CD4-positive, alpha-beta T cell treated with Interleukin-21 for 1 hour (primary cell): Measurements from ENCODE around the gene MXI1.
A peak's percentile ranks its signal among the peaks of the same experiment; 100 is the strongest.

Experiments
- DNase-seq: peaks from one replicate; pipeline ENCODE4 v3.0.0-alpha.2; 2020

Gene MXI1

DNA sequence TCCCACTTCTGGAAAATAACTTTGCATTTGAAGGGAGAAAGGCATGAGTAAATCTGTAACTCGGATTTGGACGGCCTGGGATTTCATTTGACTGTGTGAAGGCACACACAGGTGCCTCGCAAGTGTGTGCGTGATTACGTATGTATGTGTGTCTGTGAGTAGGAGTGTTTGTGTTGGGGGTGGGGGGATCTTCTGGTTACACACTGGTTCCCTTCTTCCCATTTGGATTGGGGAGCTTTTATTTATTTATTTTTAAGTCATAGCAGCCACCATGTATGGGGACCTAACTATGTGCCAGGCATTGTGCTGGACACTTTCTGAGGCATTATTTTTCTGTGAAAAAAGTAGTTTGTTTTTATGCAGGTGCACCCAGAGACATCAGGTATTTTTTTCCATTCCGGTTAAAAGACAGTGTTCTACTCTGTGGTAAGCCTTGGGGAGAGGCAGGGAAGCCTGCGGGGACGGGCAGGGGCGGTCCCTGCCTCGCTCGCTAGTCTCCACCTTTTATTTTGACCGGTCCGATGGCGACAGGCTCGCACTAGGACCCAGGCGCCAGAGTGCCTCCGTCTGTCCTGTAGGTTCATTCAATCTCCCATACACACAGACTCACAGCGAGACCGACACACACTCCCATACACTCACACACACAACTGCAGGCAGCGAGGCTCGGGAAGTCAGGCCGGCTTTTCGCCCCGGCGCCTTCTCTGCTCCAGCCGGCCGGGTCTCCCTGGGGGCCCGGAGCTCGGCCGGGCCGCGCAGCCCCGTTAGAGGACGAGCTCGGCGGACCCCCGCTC lies at the start of gene MXI1:
Gene MXI1, plus strand, starts transcription at position 595 of the 794 bp plus-strand sequence. CDS start 204 bp downstream, outside the sequence.
- peak; percentile 53 for DNase-seq

DNA sequence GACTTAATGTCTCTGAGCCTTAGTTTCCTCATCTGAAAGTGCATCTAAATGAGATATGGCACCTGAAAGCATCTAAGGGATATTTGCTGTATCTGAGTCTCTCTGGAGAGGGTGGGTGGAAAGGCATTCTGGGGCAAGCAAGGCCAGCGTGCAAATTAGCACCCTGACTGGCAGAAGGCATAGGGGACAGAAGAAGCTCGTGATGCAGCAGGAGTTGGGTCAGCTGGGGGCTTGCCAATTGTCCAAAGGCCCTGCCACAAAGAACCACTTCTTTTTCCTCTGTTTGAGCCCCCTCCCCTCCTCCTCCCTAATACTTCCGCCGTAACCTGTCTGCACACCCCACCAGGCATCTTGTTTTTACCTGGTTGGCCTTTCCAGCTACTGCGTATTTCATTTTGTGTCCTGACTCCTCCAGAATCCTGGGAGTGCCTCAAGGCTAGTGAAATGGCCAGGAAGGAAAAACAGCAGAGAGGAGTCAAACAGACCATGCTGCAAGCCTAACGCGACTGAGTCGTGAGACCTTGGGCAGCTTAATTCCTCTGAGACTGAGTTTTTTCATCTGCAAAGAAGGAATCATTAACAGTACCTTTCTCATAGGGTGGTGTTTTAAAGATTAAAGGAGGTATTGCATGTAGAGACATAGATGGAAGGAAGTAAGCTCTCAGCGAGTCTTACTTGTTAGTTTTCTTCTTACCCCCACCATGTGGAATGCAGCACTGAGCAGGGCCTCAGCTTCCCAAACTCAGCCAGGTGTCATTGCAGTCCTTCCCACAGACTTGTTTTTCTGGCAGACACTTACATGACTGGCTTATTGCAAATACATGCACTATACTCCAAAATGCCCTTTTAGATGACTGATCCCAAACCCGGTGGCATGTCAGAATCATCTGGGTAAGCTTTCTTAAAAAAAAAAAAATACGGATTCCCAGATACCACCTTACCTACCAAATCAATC lies 49.1 kb upstream of the MXI1 start:
- DNase-seq, result no peak

DNA sequence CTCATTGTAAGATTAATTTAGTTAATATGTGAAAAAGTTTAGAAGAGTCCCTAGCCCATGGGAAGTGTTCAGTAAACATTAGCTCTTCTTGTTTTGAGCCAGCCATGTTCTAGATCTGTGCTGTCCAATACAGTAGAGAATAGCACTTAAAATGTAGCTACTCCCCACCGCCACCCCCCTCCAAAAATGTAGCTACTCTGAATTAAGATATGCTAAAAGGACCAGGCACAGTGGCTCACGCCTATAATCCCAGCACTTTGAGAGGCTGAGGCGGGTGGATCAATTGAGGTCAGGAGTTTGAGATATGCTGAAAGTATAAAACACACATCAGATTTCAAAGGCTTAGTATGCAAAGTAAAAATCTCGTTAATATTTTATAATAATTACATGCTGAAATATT lies 47.3 kb upstream of the MXI1 start:
- DNase-seq, result no peak

DNA sequence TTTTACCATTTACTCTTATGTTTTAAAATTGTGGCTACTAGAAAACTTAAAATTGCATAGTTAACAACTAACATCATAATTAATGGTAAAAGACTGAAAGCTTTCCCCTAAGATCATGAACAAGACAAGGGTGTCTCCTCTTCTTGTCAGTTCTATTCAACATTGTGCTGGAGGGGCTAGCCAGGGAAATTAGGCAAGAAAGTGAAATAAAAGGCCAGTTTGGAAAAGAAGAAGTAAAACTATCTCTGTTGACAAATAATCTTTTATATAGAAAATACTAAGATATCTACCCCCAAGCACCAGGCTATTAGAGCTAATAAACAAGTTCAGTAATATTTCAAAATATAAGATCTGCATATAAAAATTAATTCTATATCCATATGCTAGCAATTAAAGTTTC lies 46.9 kb upstream of the MXI1 start:
- DNase-seq, result no peak

DNA sequence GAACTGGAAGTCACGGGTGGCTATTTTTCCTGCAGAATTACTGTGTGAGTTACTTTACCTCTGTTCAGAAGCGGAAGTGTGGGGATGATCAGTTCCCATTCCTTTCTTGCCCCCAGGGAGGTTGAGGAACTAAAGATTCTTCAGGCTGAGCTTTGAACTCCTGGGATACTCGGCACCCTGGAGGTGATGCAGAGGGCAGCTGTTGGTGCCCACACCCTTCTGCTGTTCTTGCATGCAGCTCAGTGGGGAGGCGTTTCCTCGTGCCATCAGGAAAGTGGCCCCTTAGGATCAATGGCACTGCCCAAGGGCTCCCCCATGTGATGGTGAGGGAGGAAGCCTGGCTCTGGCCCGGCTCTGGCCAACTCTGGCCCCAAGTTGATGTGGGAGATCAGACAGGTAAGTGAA lies 44.7 kb upstream of the MXI1 start:
- DNase-seq, result no peak

DNA sequence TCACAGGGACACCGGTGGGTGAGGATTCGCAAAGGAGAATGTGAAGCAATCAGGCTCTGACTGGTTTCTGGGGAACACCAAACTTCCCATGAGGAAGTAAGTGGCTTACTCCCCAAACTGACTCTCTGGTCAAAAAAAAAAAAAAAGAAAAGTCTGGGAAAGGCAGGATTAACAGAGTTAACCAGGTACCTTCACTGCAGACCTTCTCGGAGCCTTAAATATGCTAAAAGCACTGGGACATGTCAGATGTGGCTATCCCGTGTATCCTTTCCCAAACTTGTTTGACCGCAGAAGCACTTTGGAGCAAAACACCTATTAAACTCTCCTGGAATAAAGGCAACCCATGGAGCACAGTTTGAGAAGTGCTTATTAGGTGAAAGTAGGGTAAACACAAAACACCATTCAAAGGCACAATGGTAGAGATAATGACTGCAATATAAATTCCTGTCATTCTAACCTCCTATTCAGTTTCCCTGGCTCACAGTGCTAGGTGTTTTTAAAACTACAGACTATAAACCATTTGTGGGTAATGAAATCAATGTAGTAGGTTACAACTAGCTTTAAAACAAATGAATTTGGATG lies 44.1 kb upstream of the MXI1 start:
- no peak for DNase-seq

DNA sequence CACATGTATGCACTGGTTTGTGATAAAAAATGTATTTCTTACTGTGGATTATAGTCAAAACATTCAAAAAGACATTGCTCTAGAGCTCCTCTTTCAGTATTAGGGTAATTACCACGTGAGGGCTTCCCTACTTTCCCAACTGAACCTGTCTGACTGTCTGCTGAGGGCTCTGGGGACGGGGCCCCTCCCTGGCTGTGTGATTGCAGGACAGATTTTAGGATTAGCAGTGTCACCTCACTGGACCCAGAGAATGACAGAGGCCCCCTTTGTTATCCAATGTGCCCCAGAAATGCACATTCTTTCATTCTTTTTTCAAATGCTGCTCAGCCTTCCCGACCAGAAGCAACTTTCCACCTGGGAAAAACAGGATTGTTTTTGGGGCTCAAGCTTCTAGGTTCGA lies 43.6 kb upstream of the MXI1 start:
- DNase-seq, result no peak

DNA sequence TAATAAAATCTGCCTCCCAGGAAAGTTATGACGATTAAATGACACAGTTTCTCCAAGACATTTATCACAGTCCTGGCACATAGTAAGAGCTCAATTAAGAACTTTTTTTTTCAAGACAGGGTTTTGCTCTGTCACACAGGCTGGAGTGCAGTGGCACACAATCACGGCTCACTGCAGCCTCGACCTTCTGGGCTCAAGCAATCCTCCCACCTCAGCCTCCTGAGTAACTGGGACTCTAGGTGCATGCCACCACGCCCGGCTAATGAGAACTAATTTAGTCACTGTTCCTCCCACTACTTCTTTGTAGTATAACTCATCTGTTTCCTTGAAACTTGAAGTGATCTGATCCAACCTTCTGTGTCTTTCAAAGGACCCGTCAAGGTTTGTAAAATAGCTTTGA lies 42.2 kb upstream of the MXI1 start:
- DNase-seq, result no peak

DNA sequence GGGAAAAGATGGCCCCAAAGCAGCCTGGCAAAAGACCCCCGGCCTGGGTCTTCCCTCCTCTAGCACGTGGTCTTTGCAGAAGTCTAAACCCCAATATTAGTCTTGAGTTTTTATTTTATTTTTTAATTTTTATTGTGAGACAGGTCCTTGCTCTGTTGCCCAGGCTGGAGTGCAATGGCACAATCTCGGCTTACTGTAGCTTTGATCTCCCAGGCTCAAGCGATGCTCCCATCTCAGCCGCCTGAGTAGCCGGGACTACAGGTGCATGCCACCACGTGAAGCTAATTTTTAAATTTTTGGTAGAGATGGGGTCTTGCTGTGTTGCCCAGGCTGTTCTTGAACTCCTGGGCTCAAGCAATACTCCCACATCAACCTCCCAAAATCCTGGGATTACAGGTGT lies 40.3 kb upstream of the MXI1 start:
- no peak for DNase-seq

DNA sequence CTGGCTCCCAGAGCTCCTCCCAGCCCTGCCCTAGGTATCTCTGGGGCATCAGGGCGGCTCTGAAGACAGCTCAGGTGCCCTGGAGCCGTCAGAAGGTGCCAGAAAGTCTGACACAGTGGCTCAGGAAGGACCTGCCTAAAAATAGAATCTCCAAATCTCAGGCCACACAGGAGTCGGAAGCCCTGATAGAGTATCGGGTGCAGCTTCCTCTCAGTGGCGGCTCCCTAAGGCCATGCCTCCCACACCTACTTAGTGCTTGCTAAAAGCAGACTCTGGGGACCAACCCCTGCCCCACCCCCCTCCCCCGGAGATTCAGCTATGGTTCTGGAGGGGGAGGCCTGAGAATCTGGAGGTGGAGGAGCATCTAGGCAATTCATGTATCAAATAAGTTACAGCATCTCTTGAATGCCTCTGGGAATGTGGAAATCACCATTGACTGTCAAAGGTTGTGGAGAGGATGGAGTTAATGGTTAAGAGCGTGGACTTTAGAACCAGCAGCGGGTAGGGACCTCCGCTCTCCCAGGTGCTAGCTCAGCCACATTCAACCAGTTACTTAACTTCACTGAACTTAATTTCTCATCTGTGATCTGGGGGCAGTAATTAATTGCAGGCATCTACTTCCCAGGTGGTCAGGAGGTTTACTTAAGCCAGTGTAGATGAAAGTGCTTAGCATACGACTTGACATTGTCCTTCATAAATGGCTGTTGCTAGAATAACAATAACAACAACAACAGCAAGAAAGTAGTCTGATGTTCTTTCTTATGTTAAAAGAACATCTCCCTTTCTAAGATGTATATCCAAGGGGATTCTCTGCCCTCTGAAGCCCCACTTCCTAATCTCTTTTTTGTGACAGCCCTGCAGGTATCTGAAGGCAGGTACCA lies 38.6 kb upstream of the MXI1 start:
- no peak for DNase-seq

DNA sequence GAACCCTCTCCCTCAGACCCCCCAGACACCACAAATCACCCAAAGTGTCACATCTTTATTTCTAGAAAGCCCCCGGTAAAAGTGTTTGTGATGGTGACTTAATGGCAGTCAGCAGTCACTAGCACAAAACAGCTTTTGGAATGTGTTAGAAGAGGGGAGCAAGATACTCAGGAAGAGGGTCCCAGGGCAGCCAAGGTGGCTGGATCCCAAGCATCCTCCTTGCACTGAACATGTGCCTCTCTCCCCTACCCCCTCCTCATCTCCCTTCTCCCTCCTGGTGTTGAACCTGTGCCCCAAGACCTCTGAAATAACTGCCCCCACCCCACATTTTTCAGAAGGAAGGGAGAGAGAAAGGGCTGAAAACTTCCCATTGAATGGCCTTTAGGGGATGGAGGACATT lies 37.8 kb upstream of the MXI1 start:
- no peak for DNase-seq

DNA sequence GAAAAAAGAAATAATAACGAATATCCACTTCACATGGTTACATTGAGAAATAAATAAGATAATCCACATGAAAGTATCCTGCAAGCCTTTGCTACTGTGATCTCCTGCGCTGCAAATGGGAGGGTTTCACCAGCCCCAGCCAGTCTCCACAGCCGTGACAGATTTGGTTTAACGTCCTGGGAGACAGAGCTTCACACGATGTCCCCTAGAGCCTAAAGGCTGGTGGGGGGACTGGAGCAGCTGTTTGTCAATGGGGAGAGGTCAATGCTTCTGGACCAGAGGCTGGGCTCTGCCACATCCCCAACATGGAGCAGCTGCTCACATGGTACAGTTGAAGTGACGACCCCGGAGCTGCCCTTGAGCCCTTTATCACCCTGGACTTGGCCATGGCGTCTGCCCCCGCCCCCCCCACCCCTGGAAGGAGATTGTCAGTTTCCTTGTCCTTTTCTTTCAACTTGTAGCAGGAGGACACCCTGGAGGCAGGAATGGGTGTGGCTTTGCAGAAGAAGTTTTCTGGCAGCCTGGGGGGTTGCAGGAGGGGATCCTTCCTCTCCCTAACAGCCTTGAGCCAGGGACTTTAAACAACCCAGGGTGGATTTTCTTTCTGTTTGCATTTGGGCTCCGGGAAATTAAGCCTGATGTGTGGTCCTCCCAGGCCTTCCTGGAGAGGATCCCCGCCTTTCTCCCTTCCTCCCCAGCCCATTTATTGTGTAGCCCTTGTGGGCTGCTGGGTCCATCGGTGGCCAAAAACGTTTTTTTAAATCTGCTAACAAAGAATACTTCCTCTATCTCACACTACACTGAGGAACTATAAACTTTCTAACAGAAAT lies 37.0 kb upstream of the MXI1 start:
- no peak for DNase-seq

DNA sequence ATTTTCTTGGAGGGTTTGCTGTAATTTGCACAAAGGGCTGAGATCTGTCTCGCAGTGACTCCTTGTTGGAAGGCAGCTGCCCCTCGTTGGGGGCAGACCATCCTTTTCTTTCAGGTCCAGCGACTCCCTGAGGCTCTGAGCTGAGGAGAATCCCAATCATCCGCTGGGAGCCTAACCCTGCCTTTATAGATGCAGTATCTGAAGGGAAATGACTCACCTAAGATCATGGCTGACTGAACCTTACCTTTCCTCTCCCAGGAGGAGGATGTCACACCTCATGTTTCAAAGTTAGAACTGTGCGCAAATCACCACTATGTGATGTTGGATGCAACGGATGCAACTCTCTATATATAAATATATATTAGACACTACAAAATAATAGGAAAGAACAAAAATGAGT lies 36.4 kb upstream of the MXI1 start:
- DNase-seq, result no peak

DNA sequence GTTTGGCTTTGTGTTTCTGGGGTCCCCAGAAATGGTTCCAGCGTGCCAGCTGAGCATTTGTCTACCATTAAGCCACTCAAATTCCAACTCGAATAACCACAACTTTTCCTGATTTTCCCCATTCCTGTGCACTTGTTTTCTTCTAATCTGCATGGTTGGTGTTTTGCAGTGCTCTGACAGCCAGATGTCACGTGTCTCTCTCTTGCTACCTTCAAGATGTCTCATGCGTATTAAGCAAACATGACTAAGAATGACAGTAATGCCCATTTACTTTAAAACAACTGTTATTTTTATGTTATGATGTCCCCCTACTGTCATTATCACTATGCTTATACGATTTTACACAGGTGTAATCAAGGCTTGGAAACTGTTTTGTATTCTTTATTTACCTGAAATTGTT lies 35.2 kb upstream of the MXI1 start:
- DNase-seq, result no peak

DNA sequence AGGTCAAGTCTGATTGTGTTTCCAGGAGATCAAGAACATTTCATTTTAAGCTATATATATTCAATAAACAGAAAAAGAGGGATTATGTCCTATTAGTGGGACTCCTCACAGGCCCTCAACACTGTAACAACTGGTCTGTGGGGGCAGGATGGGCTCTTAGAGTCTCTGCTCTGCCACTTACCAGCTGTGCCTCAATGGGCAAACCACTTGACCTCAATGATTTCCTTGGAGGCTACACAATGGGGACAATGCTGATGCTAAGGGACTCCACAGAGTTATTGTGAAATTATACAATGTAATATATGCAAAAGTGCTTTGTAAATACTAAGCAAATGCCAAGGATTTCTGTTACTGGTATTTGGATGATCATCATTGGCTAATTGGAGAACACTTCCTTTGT lies 33.2 kb upstream of the MXI1 start:
- no peak for DNase-seq

DNA sequence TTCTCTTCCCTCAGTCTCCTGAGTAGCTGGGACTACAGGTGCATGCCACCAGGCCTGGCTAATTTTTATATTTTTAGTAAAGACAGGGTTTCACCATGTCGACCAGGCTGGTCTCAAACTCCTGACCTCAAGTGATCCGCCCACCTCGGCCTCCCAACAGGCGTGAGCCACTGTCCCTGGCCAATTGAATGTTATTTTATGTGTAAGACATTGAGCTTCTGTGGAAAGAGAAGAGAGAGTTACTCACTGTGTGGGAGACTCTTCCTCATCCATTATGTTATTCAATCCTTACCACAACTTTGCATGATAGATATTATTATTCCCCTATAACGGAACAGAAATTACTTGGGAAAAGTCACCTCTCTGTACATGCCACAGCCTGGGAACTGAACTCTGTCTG lies 32.6 kb upstream of the MXI1 start:
- DNase-seq, result no peak

DNA sequence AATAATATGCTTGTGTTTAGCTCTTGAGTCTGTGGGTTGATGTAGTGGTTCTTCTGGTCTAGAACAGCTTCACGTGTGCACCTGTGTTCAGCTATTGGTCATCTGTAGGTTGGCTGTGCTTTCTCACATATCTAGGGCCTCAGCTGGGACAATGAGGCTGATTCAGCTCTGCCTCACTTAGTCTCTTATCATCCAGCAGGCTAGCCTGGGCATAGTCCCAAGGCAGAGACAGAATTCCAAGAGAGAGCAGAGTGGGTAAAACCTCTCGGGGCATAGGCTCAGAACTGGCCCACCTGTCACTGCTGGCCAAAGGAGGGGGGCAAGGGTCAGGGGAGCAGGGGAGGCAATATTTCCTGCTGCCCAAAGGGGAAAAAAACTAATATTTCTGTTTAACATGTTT lies 32.0 kb upstream of the MXI1 start:
- no peak for DNase-seq

DNA sequence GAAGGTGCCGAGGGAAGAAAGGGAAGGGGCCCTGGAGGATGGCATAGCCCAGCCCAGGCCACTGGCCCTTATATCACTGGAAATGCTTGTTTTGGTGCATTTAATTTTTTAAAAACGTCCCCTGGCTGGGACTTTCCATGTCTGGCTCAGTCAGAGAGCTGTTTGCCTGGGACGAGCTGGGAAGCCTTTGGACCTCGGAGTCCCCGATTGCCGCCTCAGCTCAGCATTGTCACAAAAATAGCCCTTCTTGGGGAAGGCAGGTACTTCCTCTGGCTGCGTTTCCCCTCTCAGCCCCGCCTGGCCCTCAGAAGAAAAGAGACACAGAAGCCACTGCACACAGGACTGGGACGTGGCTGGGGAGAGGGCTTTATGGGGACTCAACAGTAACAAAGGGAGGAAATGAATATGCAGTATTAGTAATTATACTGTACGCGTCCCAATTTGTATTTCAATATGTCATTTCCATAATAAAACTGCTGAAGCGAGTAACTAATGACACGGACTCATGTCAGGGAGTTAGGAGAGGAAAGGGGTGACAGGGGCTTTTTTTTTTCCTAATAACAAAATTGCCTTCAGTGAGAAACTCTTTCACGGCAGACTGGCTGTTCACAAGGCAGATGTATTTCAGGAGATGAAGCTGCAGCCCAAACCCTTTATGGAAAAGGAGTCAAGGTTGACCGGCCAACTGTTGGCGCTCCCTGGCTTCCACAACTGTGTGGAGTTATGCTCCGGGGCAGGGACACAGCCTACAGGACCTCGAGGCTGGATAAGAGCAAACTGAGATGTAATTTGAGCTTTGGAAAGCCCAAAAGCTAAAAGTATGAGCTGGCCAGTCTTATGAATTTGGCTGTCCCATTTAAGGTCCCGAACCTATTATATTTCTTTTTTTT lies 31.0 kb upstream of the MXI1 start:
- DNase-seq, result no peak

DNA sequence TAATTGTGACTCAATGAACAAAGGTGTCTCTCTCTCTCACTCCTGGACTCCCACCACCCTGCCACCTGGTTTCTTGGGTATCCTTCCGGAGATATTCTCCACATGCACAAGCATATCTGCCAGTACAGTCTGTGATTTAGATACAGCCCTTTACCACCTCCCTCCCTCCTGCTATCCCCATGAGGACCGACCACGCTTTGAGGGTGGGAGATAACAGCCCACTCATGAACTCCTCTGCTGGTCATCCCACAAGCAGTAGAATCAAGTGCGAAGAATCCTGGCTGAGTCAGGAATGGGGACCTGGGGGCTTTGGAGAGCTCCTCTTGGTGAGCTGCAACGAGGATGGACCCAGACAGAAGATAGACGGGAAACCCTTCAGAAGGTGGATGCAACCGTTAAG lies 28.2 kb upstream of the MXI1 start:
- no peak for DNase-seq

DNA sequence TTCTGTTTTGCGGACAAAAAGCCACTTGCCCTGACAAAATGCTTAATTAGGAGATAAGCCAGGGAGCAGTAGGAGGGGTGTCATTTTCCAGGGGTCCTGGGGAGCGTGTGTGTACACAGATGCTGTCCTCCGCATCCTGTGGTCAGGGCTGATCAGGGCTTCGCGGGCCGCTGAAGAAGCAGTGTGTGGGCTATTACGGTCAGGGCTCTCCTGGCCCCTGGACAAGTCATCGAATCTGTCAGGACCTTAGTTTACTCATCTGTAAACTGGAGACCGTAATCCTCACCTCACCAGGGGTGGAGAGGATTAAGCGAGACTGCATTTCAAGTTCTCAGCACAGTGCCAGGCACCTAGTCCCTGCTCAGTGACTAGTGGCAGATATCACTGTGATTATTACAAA lies 26.0 kb upstream of the MXI1 start:
- DNase-seq, result no peak

DNA sequence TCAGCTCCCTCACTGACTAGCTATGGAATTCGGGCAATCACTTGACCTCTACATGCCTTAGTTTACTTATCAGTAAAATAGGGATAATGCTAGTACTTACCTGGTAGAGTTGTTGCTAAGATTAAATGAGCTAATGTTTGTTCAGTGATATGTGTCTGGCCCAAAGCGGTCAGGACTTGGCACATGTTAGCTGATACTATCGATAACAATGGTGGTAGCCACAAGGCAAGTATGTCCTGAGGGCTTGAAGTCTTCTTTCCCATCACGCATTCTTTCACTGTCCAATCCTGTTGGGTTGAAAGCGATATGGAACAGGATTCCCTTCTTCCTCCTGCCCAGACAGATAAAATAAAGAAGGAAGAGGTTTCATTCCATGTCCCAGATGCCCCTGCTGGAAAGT lies 25.5 kb upstream of the MXI1 start:
- no peak for DNase-seq
